NCI-H2196 treated with DMSO at 0.1 percent for 48 hours (cell line): ENCODE data around the gene LTC4S.

Source experiments
- DNase-seq: peaks from one replicate; lab custom pipeline; 2025; ENCODE audit not compliant: unreplicated experiment; lab: John Stamatoyannopoulos, UW

Gene LTC4S

DNA sequence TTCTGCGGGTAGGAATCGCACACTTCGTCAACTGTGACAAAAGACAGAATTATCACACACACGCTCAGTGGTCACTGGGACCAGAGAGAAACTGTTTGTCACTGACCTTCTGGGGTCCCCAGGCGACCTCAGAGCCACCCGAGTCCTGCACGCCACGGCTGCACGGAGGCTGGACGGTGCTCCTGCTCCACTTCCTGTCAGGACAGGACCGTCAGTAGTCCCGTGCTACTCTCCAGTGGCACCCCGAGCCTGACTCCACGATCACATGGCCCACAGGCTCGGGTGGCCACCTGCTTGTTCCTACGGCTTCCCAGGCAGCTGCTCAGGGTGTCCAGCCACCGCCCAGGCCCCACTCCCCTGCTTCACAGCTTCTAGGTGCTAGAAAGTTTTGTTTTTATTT is 47.0 kb downstream of the LTC4S start:
- DNase-seq: no peak

DNA sequence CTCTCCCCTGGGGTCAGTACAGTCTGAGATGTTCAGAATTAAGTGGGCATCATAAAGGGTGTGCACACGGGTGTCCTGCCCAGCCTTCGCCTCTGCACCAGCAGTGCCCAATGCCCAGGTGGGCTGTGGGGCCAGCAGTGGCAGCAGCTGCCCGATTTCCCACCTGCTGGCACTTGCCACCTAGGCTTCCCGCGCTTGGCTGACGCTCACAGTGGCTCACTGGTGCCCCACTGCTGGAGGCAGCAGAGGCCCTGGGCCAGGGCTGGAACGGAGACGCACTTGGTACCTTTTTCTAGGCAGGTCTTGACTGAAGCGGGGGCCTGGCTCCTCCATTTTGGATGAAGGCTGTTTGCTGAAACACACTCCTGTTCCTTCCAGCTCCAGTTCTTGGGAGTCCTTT is 47.8 kb downstream of the LTC4S start:
- no peak for DNase-seq
